Suprapubic skin (tissue), 4 donors: ENCODE data around the gene USP15. TPM values are rescaled to one million over a fixed set of nuclear protein-coding genes. Genes with fewer than 3 reads are reported as not detected.
"Not testable (repeated sequence)": the region's sequence is repeated elsewhere in the genome, so short reads cannot be mapped to it uniquely, and the experiment has no call there.

Experiments used
- DNase-seq, 2 donors: peaks; one replicate each; pipeline ENCODE4 v3.0.0-alpha.2; 2019; ENCODE audit warnings: low spot score in 2 of 2
- H3K27ac ChIP-seq: fragments of 200-600 bp; sonication (generic); one replicate; pipeline ENCODE4 v1.5.1; 2019
- H3K27me3 ChIP-seq: fragments of 200-600 bp; sonication (generic); one replicate; pipeline ENCODE4 v1.5.1; 2019
- H3K36me3 ChIP-seq: fragments of 200-600 bp; sonication (generic); one replicate; pipeline ENCODE4 v1.5.1; 2019
- H3K4me1 ChIP-seq: fragments of 200-600 bp; sonication (generic); one replicate; pipeline ENCODE4 v1.5.1; 2019
- H3K4me3 ChIP-seq: fragments of 200-600 bp; sonication (generic); one replicate; pipeline ENCODE4 v1.5.1; 2019; ENCODE audit warnings: mild to moderate bottlenecking
- H3K9me3 ChIP-seq: fragments of 200-600 bp; sonication (generic); one replicate; pipeline ENCODE4 v1.5.1; 2019
- EP300 ChIP-seq: sonication (generic); formaldehyde crosslinking; IDR thresholded peaks from one replicate; pipeline ENCODE4 v1.6.1; 2017; ENCODE audit warnings: antibody characterized with exemption
- POLR2A ChIP-seq, 2 donors: fragments of 450-650 bp; IDR thresholded peaks; one replicate each; pipeline ENCODE4 v1.6.1; 2017; ENCODE audit warnings: antibody characterized with exemption in 2 of 2, mild to moderate bottlenecking in 2 of 2, moderate library complexity in 2 of 2
- POLR2AphosphoS5 ChIP-seq, 3 donors: sonication (generic); formaldehyde crosslinking; IDR thresholded peaks; one replicate each; pipeline ENCODE4 v1.6.1; 2017; ENCODE audit warnings: antibody characterized with exemption in 3 of 3
- WGBS: methylation state at CpG from one replicate; pipeline ENCODE4 v1.1.5; 2018; 5-methylcytosine and 5-hydroxymethylcytosine counted together
- total RNA-seq, 4 donors: library from RNA; depleted of rRNA; stranded (reverse); fragments of >200 nt; gene quantifications; one replicate each; pipeline ENCODE4 v1.1.0, GENCODE V29; 2016
- TF ChIP-seq, protein P1 (sequence below), 2 donors: fragments of 200-600 bp in 1 of 2; fragments of 450-650 bp in 1 of 2; sonication (generic) in 1 of 2; IDR thresholded peaks; one replicate each; pipeline ENCODE4 v1.5.1; 2016 to 2019; ENCODE audit warnings: antibody characterized with exemption in 2 of 2, mild to moderate bottlenecking in 1 of 2, moderate library complexity in 1 of 2

The USP15 gene
- total RNA-seq, 4 donors from 2014 or later: 59.1 to 141 (median 80.6) TPM

DNA sequence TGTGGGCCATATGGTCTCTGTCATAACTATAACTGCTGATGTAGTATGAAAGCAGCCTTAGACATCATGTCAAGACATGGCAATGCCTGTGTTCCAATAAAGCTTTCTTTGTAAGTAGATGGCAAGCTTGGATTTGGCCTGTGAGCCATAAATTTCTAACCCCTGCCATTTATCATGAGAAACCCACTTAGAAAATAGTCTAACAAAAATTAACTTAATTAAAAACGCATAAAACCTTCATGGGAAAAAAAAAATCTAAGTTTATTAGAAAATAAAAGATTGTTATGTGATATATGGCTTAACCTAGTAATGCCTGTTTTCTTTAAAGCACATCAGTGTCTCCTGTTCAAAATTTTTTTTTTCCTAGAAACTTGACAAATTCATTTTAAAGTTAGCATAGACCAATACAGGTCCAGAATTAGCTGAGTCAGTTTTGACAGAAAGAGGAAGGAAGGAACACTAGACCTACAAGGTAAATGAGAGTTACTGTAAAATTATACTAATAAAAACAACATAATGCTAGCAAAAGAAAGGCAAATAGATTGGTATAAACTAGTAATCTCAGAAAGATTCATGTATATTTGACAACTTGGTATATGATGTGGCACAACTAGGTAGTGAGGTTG is 68.2 kb downstream of the USP15 start:
- Histone ChIP-seq H3K4me3 (no peak overlapping the region), H3K9me3 (no peaks in the 10 kb centered on the region), H3K4me1 (no peaks in the 10 kb centered on the region), H3K27ac (no peak overlapping the region), H3K36me3 (peaks cover 3% of the 10 kb centered on the region), H3K27me3 (no peaks in the 10 kb centered on the region)
- TF ChIP-seq, protein P1, sequence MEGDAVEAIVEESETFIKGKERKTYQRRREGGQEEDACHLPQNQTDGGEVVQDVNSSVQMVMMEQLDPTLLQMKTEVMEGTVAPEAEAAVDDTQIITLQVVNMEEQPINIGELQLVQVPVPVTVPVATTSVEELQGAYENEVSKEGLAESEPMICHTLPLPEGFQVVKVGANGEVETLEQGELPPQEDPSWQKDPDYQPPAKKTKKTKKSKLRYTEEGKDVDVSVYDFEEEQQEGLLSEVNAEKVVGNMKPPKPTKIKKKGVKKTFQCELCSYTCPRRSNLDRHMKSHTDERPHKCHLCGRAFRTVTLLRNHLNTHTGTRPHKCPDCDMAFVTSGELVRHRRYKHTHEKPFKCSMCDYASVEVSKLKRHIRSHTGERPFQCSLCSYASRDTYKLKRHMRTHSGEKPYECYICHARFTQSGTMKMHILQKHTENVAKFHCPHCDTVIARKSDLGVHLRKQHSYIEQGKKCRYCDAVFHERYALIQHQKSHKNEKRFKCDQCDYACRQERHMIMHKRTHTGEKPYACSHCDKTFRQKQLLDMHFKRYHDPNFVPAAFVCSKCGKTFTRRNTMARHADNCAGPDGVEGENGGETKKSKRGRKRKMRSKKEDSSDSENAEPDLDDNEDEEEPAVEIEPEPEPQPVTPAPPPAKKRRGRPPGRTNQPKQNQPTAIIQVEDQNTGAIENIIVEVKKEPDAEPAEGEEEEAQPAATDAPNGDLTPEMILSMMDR (IDR thresholded peaks at IDR 0.05): no peak
- TF ChIP-seq EP300 (no peak), POLR2AphosphoS5 (IDR thresholded peaks at IDR 0.05) (no peak), POLR2A (IDR thresholded peaks at IDR 0.05) (no peak)
- DNase-seq: no peak
- WGBS: 90% methylated on average over 1 of the region's 1 CpG

DNA sequence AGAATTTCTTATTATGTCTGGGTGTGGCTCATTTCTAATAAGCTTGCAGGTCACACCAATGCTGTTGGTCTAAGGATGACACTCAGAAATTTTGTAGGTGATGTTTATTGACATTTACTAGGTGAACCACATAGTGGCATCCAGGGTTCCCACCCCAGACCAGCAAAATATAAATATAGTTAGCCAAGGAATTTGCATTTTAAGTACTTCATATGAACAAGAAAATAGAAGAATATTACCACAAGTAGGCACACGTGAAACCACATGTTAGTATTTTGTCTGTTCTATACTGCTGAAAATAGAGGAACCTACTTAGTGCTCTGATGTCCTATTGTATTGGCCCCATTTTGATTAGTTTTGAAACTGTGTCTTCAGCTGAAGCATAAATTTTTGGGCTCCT is 71.1 kb downstream of the USP15 start:
- no peaks in the 10 kb centered on the region for H3K4me1 ChIP-seq
- no peaks in the 10 kb centered on the region for H3K27me3 ChIP-seq
- no peak overlapping the region for H3K4me3 ChIP-seq
- TF ChIP-seq POLR2A (IDR thresholded peaks at IDR 0.05) (no peak), EP300 (no peak), POLR2AphosphoS5 (IDR thresholded peaks at IDR 0.05) (no peak)
- TF ChIP-seq, protein P1 (IDR thresholded peaks at IDR 0.05): no peak
- peaks cover 7% of the 10 kb centered on the region for H3K36me3 ChIP-seq
- DNase-seq: no peak
- no peak overlapping the region for H3K27ac ChIP-seq
- 93% methylated on average over 1 of the region's 1 CpG for WGBS
- H3K9me3 ChIP-seq: no peaks in the 10 kb centered on the region

DNA sequence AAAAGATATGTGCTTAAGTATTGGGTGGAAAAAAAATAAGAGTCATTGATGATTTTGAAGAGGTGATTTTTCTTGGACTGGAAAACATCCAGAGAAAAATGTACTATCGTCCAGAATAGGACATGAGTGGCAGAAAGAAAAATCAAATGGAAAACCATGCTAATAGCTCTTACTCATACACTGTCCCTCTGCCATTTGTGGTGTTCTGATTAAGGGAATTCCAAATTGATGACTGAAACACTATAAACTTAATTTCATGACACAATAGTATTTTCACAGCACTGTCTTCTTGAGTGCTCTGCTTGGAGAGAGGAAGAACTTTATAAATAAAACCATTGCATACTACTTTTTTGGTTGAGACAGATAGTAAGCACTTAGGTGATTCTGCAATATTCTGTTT is 72.4 kb downstream of the USP15 start:
- peaks cover 10% of the 10 kb centered on the region for H3K36me3 ChIP-seq
- DNase-seq: no peak
- H3K4me1 ChIP-seq: no peaks in the 10 kb centered on the region
- H3K4me3 ChIP-seq: no peak overlapping the region
- no peaks in the 10 kb centered on the region for H3K9me3 ChIP-seq
- no peak overlapping the region for H3K27ac ChIP-seq
- H3K27me3 ChIP-seq: no peaks in the 10 kb centered on the region
- WGBS: 54% methylated on average over 1 of the region's 1 CpG
- TF ChIP-seq POLR2A (IDR thresholded peaks at IDR 0.05): no peak
- TF ChIP-seq, protein P1 (IDR thresholded peaks at IDR 0.05): no peak
- no peak for TF ChIP-seq POLR2AphosphoS5 (IDR thresholded peaks at IDR 0.05)
- TF ChIP-seq EP300: no peak

DNA sequence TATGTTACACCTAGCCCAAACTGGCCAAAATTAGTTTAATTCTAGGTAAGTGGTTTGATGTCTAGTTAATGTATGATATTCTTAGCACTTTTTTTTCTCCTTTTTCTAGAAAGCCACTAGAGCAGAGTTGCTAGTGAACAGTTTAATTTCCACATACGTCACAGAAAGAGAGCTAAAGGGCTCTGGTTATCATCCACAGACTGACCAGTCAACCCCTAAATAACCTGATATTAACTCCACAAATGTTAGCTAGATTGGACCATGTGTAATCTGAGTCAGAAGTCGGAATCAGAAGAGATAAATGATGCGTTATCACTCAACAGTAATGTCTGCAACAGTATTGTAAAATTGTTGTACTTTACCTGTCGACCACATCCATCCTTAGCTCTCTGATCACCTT is 74.9 kb downstream of the USP15 start:
- H3K27me3 ChIP-seq: no peaks in the 10 kb centered on the region
- H3K9me3 ChIP-seq: no peaks in the 10 kb centered on the region
- no peak overlapping the region for H3K27ac ChIP-seq
- peaks cover 13% of the 10 kb centered on the region for H3K36me3 ChIP-seq
- H3K4me3 ChIP-seq: no peak overlapping the region
- DNase-seq: no peak
- 90% methylated on average over 4 of the region's 4 CpGs for WGBS
- TF ChIP-seq POLR2AphosphoS5 (IDR thresholded peaks at IDR 0.05): no peak
- no peak for TF ChIP-seq EP300
- TF ChIP-seq, protein P1 (IDR thresholded peaks at IDR 0.05): no peak
- TF ChIP-seq POLR2A (IDR thresholded peaks at IDR 0.05): no peak
- H3K4me1 ChIP-seq: no peaks in the 10 kb centered on the region

DNA sequence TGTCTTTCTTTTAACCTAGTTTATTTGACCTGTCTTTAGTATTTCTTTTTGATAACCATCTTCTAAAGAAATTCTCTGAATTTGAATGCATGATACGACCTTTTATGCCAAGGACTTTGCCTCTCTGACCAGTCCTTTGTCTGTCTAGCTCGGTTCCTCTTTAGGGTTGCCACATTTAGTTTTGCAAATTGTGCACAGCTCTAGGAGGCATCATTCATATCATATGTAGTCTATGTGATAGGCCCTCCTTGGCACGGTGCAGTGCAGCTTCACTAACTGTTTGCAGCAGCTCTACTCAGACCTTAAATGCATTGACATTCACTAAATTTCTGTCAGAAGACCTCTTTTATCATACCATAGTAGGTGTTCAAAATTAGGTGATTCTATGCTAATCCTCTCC is 75.6 kb downstream of the USP15 start:
- WGBS: 92% methylated on average over 3 of the region's 3 CpGs
- H3K36me3 ChIP-seq: peaks cover 13% of the 10 kb centered on the region
- no peak for DNase-seq
- no peaks in the 10 kb centered on the region for H3K9me3 ChIP-seq
- H3K27me3 ChIP-seq: no peaks in the 10 kb centered on the region
- no peaks in the 10 kb centered on the region for H3K4me1 ChIP-seq
- TF ChIP-seq POLR2A (IDR thresholded peaks at IDR 0.05) (no peak), EP300 (no peak), POLR2AphosphoS5 (IDR thresholded peaks at IDR 0.05) (no peak)
- TF ChIP-seq, protein P1 (IDR thresholded peaks at IDR 0.05): no peak
- no peak overlapping the region for H3K4me3 ChIP-seq
- no peak overlapping the region for H3K27ac ChIP-seq

DNA sequence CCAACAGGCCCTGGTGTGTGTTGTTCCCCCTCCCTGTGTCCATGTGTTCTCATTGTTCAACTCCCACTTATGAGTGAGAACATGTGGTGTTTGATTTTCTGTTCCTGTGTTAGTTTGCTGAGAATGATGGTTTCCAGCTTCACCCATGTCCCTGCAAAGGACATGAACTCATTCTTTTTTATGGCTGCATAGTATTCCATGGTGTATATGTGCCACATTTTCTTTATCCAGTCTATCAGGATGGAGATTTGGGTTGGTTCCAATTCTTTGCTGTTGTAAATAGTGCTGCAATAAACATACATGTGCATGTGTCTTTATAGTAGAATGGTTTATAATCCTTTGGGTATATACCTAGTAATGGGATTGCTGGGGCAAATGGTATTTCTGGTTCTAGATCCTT is 77.4 kb downstream of the USP15 start:
- H3K4me3 ChIP-seq, H3K4me1 ChIP-seq, H3K9me3 ChIP-seq, DNase-seq, H3K27ac ChIP-seq, H3K27me3 ChIP-seq: not testable (repeated sequence)
- peaks cover 14% of the 10 kb centered on the region for H3K36me3 ChIP-seq

DNA sequence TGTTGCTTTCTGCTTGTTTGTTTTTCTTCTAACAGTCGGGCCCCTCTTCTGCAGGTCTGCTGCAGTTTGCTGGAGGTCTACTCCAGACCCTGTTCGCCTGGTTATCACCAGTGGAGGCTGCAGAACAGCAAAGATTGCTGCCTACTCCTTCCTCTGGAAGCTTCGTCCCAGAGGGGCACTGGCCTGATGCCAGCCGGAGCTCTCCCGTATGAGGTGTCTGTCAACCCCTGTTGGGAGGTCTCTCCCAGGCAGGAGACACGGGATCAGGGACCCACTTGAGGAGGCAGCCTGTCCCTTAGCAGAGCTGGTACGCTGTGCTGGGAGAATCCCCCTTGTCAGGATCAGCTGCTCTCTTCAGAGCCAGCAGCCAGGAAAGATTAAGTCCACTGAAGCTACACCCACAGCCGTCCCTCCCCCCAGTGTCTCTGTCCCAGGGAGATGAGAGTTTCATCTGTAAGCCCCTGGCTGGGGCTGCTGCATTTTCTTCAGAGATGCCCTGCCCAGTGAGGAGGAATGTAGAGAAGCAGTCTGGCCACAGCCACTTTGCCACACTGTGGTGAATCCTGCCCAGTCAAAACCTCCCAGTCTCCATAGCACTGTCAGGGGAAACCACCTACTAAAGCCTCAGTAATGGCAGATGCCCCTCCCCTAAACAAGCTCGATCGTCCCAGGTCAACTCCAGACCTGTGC is 82.6 kb downstream of the USP15 start:
- H3K27me3 ChIP-seq, H3K4me3 ChIP-seq, H3K27ac ChIP-seq, H3K9me3 ChIP-seq, H3K4me1 ChIP-seq, DNase-seq: not testable (repeated sequence)
- 93% methylated on average over 4 of the region's 10 CpGs for WGBS
- peaks cover 35% of the 10 kb centered on the region for H3K36me3 ChIP-seq
